Cardiac muscle cell (in vitro differentiated cells and primary cell): Measurements from ENCODE around the gene MAP1LC3B. TPM values are rescaled to one million over a fixed set of nuclear protein-coding genes. Genes with fewer than 3 reads are reported as not detected.
"Not testable (repeated sequence)": the region's sequence is repeated elsewhere in the genome, so short reads cannot be mapped to it uniquely, and the experiment has no call there.

Experiments used
- DNase-seq, 2 donors: peaks; one replicate each; pipeline versions ENCODE4 v3.0.0 to v3.0.0-alpha.2; 2010 to 2017; ENCODE audit warnings: low read depth in 1 of 2, low spot score in 1 of 2
- H3K27ac ChIP-seq: fragments of 200-600 bp; sonication (generic); 2 replicates; pipeline ENCODE4 v1.5.1; 2016
- H3K27me3 ChIP-seq: fragments of 200-600 bp; sonication (generic); 2 replicates; pipeline ENCODE4 v1.6.0; 2016; ENCODE audit warnings: control low read depth
- H3K36me3 ChIP-seq: fragments of 200-600 bp; sonication (generic); 2 replicates; pipeline ENCODE4 v1.5.1; 2016; ENCODE audit warnings: control low read depth
- H3K4me1 ChIP-seq: fragments of 200-600 bp; sonication (generic); 2 replicates; pipeline ENCODE4 v1.8.1; 2017; ENCODE audit warnings: low read depth, mild to moderate bottlenecking, mixed run types
- H3K4me3 ChIP-seq: fragments of 200-600 bp; sonication (generic); 2 replicates; pipeline ENCODE4 v1.5.1; 2016; ENCODE audit warnings: mild to moderate bottlenecking
- H3K9me3 ChIP-seq: fragments of 200-600 bp; sonication (generic); 2 replicates; pipeline ENCODE4 v1.5.1; 2017; ENCODE audit warnings: low read depth, mild to moderate bottlenecking, control low read depth
- polyA plus RNA-seq: library from polyadenylated mRNA; unstranded; fragments of >200 nt; fragmentation: Nextera tagmentation; extraction: Ambion mirVana; gene quantifications from 2 replicates; pipeline ENCODE4 v1.2.1, GENCODE V29; 2016
- total RNA-seq: library from RNA; depleted of rRNA; stranded (reverse); fragments of >200 nt; gene quantifications from 2 replicates; pipeline ENCODE4 v1.2.3, GENCODE V29; 2016
- TF ChIP-seq, protein P1 (sequence below): IDR thresholded peaks from 2 replicates; pipeline ENCODE4 v1.5.1; 2012; ENCODE audit warnings: low read depth, mild to moderate bottlenecking, low read length

Gene MAP1LC3B
- total and polyA plus RNA-seq, 2 experiments from 2014 or later: 37.7 to 164 TPM

DNA sequence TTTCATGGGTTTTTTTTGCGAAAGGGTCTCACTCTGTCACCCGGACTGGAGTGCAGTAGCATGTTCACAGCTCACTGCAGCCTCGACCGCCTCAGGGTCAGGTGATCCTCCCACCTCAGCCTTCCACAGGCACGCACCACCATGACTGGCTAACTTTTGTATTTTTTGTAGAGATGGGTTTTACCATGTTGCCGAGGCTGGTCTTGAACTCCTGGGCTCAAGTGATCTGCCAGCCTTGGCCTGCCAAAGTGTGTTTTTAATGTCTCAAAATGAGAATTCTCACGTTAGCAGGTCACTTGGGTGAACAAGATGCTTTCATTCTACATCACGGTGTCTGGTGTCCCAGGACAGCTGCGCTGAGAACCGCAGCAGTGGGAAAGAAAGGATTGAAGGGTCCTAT, 11.7 kb upstream of the MAP1LC3B start:
- H3K36me3 ChIP-seq: no peaks in the 10 kb centered on the region
- TF ChIP-seq, protein P1, sequence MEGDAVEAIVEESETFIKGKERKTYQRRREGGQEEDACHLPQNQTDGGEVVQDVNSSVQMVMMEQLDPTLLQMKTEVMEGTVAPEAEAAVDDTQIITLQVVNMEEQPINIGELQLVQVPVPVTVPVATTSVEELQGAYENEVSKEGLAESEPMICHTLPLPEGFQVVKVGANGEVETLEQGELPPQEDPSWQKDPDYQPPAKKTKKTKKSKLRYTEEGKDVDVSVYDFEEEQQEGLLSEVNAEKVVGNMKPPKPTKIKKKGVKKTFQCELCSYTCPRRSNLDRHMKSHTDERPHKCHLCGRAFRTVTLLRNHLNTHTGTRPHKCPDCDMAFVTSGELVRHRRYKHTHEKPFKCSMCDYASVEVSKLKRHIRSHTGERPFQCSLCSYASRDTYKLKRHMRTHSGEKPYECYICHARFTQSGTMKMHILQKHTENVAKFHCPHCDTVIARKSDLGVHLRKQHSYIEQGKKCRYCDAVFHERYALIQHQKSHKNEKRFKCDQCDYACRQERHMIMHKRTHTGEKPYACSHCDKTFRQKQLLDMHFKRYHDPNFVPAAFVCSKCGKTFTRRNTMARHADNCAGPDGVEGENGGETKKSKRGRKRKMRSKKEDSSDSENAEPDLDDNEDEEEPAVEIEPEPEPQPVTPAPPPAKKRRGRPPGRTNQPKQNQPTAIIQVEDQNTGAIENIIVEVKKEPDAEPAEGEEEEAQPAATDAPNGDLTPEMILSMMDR: no peak
- no peaks in the 10 kb centered on the region for H3K9me3 ChIP-seq
- no peak overlapping the region for H3K27ac ChIP-seq
- H3K4me3 ChIP-seq: no peak overlapping the region
- no peaks in the 10 kb centered on the region for H3K27me3 ChIP-seq
- peaks cover 12% of the 10 kb centered on the region for H3K4me1 ChIP-seq
- no peak for DNase-seq

DNA sequence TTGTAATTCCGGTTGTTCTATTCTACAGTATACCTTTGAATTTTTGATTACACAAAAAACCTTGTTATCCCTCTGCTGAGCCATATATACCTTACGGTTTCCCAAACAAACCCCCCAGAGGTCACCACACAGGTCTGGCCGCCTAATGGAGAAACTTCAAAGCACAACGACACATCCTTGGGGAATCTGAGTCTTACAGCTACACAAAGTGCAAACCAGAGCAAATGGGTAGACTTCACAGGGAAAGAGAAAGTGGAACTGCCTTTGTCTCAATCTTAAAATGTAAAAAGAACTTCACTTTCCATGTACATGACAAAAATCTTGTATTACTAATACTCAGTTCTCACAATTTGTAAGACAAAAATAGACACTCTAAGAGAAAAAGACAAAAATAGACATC, 11.3 kb upstream of the MAP1LC3B start:
- TF ChIP-seq, protein P1: no peak

DNA sequence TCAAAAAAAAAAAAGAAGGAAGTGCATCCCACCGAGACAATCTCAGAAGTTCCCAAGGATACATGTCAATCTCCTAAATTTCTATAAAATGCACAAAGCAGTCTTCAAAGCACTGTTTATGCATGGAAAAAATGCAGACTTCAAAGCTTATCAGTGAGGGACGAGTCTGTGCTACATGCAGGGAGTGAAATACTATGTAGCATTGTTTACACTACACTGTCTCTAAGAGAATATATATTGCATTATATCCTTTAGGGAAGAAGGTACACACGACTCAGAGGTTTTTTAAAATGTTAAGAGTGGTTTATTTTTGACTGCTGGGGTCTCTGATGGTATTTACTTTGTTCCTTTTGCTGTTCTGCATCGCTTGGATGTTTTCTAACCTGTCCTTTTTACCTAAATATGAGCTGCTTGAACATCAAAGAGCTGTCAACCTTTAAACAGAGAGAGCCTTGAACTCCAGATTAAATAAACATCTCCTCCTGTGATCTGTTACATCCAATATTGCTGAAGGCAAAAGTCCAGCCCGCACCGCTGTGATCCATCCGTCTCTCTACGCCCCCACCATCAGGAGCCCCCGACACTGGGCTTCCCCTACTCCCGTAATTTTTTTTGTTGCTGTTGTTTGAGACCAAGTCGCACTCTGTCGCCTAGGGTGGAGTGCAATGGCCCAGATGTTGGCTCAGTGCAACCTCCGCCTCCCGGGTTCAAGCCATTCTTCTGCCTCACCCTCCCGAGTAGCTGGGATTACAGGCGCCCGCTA, 9.9 kb upstream of the MAP1LC3B start:
- TF ChIP-seq, protein P1: no peak
- H3K9me3 ChIP-seq: no peaks in the 10 kb centered on the region

More for the DNA sequence above, 11.3 kb upstream of the MAP1LC3B start:
- Histone ChIP-seq H3K36me3 (no peaks in the 10 kb centered on the region), H3K4me1 (peaks cover 11% of the 10 kb centered on the region), H3K27ac (no peak overlapping the region), H3K27me3 (no peaks in the 10 kb centered on the region), H3K4me3 (no peak overlapping the region), H3K9me3 (no peaks in the 10 kb centered on the region)
- peak in 1 of 2 donors; percentile 28 for DNase-seq

DNA sequence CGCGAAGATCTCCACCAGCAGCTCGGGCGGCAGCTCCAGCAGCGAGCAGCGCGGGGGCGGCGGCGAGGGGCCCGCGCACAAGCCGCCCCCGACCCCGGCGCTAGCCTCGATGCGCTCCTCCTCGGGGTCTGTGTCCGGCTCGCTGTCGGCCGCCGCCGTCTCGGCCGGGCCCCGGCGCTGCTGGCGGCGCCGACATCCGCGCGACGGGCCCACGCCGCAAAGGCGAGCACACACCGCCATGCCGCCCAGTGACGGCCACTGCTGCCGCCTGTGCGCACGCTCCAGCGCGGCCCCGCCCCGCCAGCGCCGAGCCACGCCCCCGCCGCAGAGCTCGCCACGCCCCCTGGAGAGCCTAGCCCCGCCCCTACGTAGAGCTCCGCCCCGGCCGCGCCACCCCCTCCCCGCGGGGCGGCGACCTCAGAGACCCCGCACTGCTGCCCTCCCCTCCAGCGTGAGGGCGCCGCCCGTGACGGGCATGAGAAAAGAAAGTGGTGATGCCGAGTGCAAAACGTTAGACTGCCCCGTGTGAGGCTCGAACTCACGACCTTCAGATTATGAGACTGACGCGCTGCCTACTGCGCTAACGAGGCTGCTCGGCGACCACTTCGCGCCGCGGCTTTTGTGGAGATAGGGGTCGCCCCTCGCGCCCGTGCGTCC, 8.5 kb upstream of the MAP1LC3B start, which contains the start of gene FBXO31:
Gene FBXO31, minus strand, starts transcription at position 272 of the 657 bp plus-strand sequence. Its CDS starts 32 bp downstream, at position 240.
- Histone ChIP-seq H3K27ac (peak within 1 kb of the TSS; percentile 85), H3K9me3 (no peaks in the 10 kb centered on the region), H3K27me3 (no peaks in the 10 kb centered on the region), H3K4me3 (peak within 1 kb of the TSS; percentile 83), H3K36me3 (no peaks in the 10 kb centered on the region), H3K4me1 (peaks cover 16% of the 10 kb centered on the region)
- peak; percentile 92 to 93 for DNase-seq
- TF ChIP-seq, protein P1: no peak

More for the DNA sequence above, 9.9 kb upstream of the MAP1LC3B start:
- Histone ChIP-seq H3K4me1 (peaks cover 9% of the 10 kb centered on the region), H3K27ac (peak overlapping the region; percentile 77), H3K4me3 (peak overlapping the region; percentile 83), H3K27me3 (no peaks in the 10 kb centered on the region), H3K36me3 (no peaks in the 10 kb centered on the region)
- no peak for DNase-seq

DNA sequence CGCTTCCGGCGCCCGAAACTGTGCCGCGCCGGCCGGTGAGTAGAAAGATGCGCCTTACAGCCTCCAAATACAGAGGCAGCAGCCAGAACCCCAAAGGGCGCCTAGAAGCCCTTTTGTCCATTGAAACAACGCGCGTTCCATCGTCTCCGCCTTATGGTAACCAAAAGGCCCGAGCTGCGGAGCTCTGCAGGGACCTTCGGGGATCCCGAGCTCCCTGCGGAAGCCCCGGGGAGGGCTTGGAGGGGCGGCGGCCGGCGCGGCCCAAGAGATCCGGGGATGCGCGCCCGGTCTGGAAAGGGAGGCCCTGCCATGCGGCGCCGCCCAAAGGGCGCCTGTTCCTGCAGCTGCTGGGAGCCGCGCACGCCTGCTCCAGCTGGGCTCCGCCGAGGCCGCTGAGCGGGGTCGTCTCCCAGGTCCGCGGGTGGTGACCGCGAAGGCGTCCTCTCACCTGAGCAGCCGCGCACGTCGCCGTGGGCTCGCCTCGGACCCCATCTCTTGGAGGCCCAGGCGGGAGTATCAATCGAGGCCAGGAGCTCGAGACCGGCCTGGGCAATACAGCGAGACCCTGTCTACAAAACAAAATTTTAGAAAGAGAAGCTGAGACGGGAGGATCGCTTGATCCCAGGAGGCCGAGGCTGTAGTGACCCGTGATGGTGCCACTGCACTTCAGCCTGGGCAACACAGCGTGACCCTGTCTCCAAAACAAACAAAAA, 7.8 kb upstream of the MAP1LC3B start:
- H3K4me3 ChIP-seq: peak overlapping the region; percentile 83
- no peaks in the 10 kb centered on the region for H3K27me3 ChIP-seq
- H3K4me1 ChIP-seq: peaks cover 16% of the 10 kb centered on the region

DNA sequence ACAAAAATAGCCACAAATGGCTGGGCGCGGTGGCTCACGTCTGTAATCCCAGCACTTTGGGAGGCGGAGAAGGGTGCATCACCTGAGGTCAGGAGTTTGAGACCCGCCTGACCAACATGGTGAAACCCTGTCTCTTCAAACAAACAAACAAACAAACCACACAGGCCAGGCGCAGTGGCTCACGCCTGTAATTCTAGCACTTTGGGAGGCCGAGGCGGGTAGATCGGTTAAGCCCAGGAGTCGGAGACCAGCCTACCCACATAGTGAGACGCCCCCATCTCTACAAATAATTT, 7.3 kb upstream of the MAP1LC3B start:
- not testable (repeated sequence) for H3K27me3 ChIP-seq, DNase-seq, H3K36me3 ChIP-seq, H3K9me3 ChIP-seq
- peaks cover 16% of the 10 kb centered on the region for H3K4me1 ChIP-seq
- peak overlapping the region; percentile 85 for H3K27ac ChIP-seq
- peak overlapping the region; percentile 83 for H3K4me3 ChIP-seq

More for the DNA sequence above, 7.8 kb upstream of the MAP1LC3B start:
- TF ChIP-seq, protein P1: no peak
- Histone ChIP-seq H3K36me3 (no peaks in the 10 kb centered on the region), H3K27ac (peak overlapping the region; percentile 85), H3K9me3 (no peaks in the 10 kb centered on the region)
- DNase-seq: peak in 1 of 2 donors; percentile 77
